Adipocyte (in vitro differentiated cells): ENCODE measurements around the gene ADCY7.

Experiments used
- DNase-seq: peaks from one replicate; pipeline ENCODE4 v3.0.0-alpha.2; 2015; ENCODE audit warnings: low read depth
- H3K27me3 ChIP-seq: replicated peaks from 2 replicates; pipeline ENCODE4 v1.7.0; 2013; ENCODE audit warnings: mild to moderate bottlenecking, low read length, moderate library complexity; ENCODE audit not compliant: control insufficient read depth, insufficient read depth
- H3K36me3 ChIP-seq: 2 replicates; pipeline ENCODE4 v1.7.0; 2013; ENCODE audit warnings: low read length, mild to moderate bottlenecking, moderate library complexity; ENCODE audit not compliant: control insufficient read depth, insufficient read depth, severe bottlenecking
- H3K4me1 ChIP-seq: 2 replicates; pipeline ENCODE4 v1.7.0; 2013; ENCODE audit warnings: mild to moderate bottlenecking, low read length, moderate library complexity; ENCODE audit not compliant: control insufficient read depth, insufficient read depth
- H3K4me3 ChIP-seq: 2 replicates; pipeline ENCODE4 v1.7.0; 2013; ENCODE audit warnings: mild to moderate bottlenecking, low read length, moderate library complexity
- H3K9ac ChIP-seq: 2 replicates; pipeline ENCODE4 v1.7.0; 2013; ENCODE audit warnings: mild to moderate bottlenecking, low read length, moderate library complexity
- H3K9me3 ChIP-seq: 2 replicates; pipeline ENCODE4 v1.7.0; 2013; ENCODE audit warnings: mild to moderate bottlenecking, low read length, moderate library complexity; ENCODE audit not compliant: control insufficient read depth

ADCY7 gene

DNA sequence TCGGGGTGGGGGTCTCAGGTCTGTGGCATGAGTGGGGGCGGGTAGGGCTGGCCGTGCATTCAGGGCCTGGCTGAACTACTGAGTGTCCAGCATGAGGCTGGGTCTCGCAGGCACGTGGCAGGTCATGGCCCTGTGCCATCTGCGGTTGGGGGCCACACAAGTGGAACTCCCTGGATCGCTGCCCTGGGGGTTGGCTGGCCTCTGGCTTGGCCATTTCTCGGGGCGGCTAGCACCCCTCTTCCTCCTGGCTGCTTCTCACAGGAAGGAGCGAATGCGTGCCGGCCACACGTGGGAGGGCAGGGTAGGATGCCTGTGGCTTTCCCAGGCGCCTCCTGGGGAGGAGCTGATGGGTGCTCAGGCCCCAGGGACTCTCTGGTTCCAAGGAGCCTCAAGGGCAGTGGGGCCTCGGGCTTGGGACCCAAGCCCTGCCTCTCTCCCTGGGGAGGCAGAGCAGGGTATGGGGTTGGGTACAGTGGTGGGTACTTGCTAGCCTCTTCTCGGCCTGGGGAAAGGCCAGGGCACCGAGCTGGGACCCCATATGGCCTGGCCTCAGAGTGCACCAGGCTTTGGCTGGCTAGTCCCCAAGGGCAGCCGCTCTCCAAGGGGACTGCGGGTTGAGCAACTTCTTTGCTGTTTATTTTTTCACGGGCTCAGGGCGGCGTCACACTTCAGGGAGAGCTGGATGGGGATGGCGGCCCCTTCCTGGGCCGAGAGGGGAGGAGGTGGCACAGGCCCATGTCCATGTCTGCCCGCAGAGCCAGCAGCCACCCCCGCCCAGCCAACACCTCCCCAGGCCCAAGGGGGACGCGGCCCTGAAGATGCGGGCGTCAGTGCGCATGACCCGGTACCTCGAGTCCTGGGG, 37.5 kb downstream of the ADCY7 start:
- Histone ChIP-seq H3K9me3 (no peaks in the 10 kb centered on the region), H3K36me3 (no peaks in the 10 kb centered on the region), H3K4me3 (no peak overlapping the region), H3K27me3 (no peaks in the 10 kb centered on the region), H3K4me1 (peaks cover 11% of the 10 kb centered on the region), H3K9ac (no peak overlapping the region)
- no peak for DNase-seq

DNA sequence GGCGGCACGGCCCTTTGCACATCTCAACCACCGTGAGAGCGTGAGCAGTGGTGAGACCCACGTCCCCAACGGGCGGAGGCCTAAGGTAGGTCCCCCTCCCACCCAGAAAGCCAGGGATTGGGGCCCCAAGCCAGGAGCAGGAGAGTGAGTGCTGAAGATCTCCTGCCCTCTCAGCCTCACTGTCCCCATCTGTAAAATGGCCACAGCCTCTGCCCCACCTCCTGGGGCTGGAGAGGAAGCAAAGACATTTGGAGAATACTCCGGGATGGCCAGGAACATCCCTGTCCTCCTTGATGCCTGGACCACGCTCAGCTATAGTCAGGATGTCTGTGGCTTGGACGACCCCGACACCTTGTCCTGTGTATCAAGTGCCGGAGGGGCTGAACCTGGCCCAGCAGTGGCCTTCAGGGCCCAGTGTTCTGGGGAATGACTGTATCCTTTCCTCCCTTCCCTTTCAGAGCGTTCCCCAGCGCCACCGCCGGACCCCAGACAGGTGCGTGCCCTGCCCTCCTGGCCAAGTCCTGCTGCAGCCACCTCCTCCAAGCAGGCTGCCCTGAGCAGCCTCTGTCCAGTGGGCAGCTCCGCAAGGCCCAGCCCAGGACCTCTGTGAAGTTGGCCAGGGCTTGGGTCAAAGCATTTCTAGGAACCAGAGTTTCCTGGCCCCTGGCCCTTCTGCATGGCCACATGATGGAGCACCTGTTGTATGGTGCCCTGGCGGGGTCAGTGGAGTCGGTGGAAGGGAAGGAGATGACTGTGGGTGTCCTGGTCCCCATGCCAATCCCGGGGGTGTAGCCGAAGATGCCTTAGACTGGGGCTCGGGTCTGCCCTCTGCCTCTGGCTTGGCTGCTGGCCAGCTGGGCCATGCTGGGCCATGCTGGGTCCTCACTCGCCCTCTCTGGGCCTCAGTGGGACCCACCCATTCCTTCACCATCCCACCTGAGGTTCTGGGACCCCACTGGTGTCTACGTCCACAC, 38.4 kb downstream of the ADCY7 start:
- DNase-seq: no peak
- no peaks in the 10 kb centered on the region for H3K27me3 ChIP-seq
- H3K36me3 ChIP-seq: no peaks in the 10 kb centered on the region

DNA sequence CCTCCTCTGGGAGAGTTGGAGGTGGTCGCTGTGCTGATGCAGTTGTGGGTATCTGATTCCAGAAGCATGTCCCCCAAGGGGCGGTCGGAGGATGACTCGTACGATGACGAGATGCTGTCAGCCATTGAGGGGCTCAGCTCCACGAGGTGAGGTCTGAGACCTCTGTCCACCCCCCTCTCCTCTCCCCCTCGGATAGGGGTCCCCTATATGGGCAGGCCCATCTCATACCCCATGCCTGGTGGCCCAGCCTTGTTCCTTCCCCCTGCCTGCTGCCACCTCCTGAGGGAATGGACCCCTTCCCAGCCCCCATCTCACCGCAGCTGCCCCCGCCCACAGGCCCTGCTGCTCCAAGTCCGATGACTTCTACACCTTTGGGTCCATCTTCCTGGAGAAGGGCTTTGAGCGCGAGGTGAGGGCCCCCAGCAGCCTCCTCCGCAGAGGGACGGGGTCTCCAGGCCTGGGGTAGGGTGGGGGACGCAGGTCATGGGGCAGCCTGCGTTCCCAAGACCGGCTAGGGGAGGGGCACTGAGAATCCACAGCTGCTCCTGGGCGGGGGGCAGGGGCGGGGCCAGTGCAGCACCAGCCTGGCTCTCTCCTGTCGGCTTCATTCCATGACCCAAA, 39.2 kb downstream of the ADCY7 start:
- H3K36me3 ChIP-seq: no peaks in the 10 kb centered on the region
- no peaks in the 10 kb centered on the region for H3K27me3 ChIP-seq
- no peaks in the 10 kb centered on the region for H3K9me3 ChIP-seq
- peaks cover 18% of the 10 kb centered on the region for H3K4me1 ChIP-seq
- H3K4me3 ChIP-seq: no peak overlapping the region
- no peak for DNase-seq
- H3K9ac ChIP-seq: no peak overlapping the region

More for the DNA sequence above, 38.4 kb downstream of the ADCY7 start:
- H3K4me3 ChIP-seq: no peak overlapping the region
- H3K9me3 ChIP-seq: no peaks in the 10 kb centered on the region
- peaks cover 14% of the 10 kb centered on the region for H3K4me1 ChIP-seq
- no peak overlapping the region for H3K9ac ChIP-seq

DNA sequence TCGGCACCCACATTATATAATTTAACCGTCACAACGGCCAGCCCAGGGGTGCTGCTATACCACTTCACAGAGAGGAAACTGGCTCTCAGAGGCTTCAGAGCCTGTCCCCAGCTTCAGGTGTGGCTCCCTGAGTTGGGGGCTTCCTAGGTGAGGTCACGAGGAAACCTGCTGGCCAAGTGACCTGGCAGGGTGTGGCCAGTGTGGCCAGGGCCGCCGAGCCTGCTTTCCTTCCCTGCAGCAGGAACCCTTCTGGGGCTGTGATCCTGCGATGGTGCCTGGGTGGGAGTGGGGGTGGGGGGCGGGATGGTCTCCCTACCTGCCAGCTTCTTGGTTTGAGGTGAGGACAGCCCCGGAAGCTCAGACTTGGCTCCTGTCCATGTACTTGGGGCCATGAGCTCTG, 39.9 kb downstream of the ADCY7 start:
- no peak overlapping the region for H3K4me3 ChIP-seq
- H3K9ac ChIP-seq: no peak overlapping the region
- H3K27me3 ChIP-seq: no peaks in the 10 kb centered on the region
- no peak for DNase-seq
- peaks cover 15% of the 10 kb centered on the region for H3K4me1 ChIP-seq
- no peaks in the 10 kb centered on the region for H3K9me3 ChIP-seq
- H3K36me3 ChIP-seq: no peaks in the 10 kb centered on the region

DNA sequence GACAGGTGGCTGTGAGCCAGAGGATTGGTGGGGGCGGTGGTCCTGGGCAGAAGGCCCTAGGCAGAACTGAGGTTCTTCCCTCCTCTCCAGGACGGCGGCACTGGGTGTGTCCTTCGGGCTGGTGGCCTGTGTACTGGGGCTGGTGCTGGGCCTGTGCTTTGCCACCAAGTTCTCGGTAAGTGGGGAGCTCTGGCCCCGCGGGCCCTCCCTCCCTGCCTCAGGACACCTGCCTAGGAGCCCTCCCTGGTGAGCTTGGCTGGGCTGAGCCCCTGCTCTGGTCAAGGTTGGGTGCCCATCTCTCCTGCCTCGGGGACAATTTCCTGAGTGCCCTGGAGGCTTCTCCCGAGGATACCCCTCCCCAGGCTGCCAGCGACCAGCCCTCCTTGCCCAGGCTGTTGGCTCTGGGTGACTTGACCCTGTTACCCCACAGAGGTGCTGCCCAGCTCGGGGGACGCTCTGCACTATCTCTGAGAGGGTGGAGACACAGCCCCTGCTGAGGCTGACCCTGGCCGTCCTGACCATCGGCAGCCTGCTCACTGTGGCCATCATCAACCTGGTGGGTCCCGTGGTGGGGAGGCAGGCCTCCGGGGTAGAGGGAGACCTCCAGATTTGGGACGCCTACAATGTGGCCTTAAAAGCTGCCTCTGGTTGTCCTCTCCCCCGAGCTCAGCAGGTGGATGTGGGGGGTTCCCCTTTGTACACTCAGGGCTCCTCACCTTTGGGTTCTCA, 42.0 kb downstream of the ADCY7 start:
- H3K4me3 ChIP-seq: no peak overlapping the region
- H3K36me3 ChIP-seq: peaks cover 5% of the 10 kb centered on the region
- no peak overlapping the region for H3K9ac ChIP-seq
- DNase-seq: no peak
- peaks cover 11% of the 10 kb centered on the region for H3K4me1 ChIP-seq
- no peaks in the 10 kb centered on the region for H3K27me3 ChIP-seq
- H3K9me3 ChIP-seq: no peaks in the 10 kb centered on the region

DNA sequence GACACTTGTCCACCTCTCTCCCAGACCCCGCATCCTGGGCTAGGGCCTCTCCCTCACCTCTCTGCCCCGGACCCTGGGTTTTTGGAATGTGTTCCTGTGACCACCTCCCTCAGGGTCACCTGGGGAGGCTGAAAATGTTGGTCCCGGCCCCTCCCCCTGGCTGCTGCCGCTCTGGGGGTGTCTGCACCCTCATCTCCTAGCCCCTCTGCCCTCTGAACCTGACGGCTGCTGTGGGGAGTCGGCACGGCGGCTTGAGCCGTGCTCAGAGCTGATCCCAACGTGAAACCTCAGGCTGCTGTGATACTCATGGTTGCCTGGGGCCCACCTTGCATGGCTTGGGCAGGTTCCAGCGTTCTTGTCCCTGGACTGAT, 42.8 kb downstream of the ADCY7 start:
- H3K4me3 ChIP-seq: no peak overlapping the region
- no peak for DNase-seq
- no peaks in the 10 kb centered on the region for H3K9me3 ChIP-seq
- peaks cover 9% of the 10 kb centered on the region for H3K36me3 ChIP-seq
- peaks cover 17% of the 10 kb centered on the region for H3K4me1 ChIP-seq
- no peaks in the 10 kb centered on the region for H3K27me3 ChIP-seq
- H3K9ac ChIP-seq: no peak overlapping the region

DNA sequence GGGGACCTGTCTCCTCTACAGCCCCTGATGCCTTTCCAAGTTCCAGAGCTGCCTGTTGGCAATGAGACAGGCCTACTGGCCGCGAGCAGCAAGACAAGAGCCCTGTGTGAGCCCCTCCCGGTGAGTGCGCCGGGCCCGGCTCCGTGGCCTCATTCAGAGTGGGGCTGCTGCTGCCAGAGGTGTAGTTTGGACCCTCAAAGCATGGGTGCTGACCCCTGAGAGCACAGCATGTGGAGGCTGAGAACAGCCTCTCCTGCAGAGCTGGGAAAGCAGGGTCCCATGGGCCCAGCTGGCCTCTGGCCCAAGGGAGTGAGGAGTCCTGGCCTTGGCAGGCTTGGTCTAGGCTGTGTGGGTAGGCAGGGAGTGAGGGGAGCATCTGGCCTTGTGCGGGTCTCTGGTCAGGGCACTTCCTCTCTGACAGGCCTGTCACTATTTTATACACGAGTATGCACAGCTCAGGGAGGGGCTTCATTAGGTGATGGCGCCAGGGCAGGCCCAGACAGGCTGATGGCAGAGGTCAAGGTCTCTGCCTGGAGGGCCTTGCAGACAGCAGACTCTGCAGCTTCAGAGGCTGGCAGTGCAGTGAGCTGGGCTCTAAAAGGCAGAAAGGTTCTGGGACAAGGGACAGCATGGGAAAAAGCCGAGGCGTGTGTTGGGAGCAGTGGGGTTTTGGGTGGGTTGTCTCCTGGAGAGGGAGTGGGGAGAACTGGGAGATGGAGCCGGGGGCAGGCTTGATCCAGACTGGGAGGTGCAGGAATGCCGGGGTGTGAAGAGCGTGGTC, 43.4 kb downstream of the ADCY7 start:
- Histone ChIP-seq H3K4me1 (peaks cover 18% of the 10 kb centered on the region), H3K9ac (no peak overlapping the region), H3K27me3 (no peaks in the 10 kb centered on the region), H3K36me3 (peaks cover 9% of the 10 kb centered on the region), H3K4me3 (no peak overlapping the region), H3K9me3 (no peaks in the 10 kb centered on the region)
- no peak for DNase-seq

DNA sequence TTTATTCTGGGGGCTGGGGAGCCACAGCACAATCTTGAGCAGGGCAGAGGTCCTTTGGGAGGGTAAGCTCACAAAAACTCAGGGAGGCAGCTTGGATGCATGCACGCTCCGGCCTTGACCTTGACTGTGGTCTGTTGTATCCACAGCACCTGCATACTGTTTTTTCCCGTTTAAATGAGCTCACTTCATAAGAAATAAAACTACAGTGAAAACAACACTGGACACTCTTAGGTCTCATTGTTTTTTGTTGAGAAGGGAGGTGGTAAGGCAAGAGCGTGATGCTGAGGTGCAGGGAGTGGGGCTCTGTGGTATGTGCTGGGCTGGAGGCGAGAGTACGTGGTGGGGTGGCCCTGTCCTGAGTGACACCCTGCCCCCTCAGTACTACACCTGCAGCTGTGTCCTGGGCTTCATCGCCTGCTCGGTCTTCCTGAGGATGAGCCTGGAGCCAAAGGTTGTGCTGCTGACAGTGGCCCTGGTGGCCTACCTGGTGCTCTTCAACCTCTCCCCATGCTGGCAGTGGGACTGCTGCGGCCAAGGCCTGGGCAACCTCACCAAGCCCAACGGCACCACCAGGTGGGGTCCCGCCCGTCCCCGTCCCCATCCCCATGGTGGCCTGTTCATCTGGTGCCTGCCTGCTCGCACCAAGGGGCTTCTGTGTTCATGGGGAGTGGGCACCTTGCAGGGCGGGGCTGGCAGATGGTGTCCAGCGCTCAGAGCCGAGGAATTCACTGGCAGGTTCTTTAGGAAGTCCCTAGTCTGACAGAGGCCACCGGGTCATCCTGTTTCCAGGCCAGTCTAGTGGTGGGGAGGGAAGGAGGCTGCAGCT, 44.2 kb downstream of the ADCY7 start:
- H3K36me3 ChIP-seq: peaks cover 17% of the 10 kb centered on the region
- H3K9me3 ChIP-seq: no peaks in the 10 kb centered on the region
- H3K4me3 ChIP-seq: no peak overlapping the region
- H3K4me1 ChIP-seq: peaks cover 18% of the 10 kb centered on the region
- DNase-seq: no peak
- no peaks in the 10 kb centered on the region for H3K27me3 ChIP-seq
- H3K9ac ChIP-seq: no peak overlapping the region

DNA sequence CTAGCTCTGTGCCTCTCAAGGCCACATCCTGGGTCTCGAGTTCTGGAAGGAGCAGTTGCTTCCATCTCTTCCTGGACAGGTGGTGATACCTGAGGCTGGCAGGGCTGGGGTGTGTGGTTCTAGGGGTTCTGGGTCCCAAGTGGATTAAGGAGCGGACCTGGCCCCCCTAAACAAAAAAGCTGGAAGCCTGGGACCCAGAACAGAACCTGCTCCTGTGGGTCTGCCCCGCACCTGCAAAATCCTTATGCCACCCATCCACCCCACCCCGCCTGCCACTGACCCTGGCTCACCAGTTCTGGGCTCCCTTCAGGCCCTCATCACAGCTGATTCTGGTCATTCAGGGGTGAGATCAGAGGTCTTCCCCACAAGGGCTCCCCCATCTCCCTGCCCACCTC, 44.8 kb downstream of the ADCY7 start:
- DNase-seq: no peak

More for the DNA sequence above, 44.8 kb downstream of the ADCY7 start:
- Histone ChIP-seq H3K9ac (no peak overlapping the region), H3K4me1 (peaks cover 18% of the 10 kb centered on the region), H3K9me3 (no peaks in the 10 kb centered on the region), H3K36me3 (peaks cover 23% of the 10 kb centered on the region), H3K4me3 (no peak overlapping the region), H3K27me3 (no peaks in the 10 kb centered on the region)
